Activated T-helper 1 cell treated with anti-CD3 and anti-CD28 coated beads, Interleukin-12 subunit alpha, Interleukin-12 subunit beta, Interleukin-2, Interleukin-4 antibody, amounts not matched to agents 30 ng/mL and 10 ng/mL and 1 ng/mL, durations not matched to agents 14 hours and 24 hours and 36 hours (primary cell): ENCODE data around the gene STK39. TPM values are rescaled to one million over a fixed set of nuclear protein-coding genes. Genes with fewer than 3 reads are reported as not detected.
"Not testable (repeated sequence)": the region's sequence is repeated elsewhere in the genome, so short reads cannot be mapped to it uniquely, and the experiment has no call there.

Experiments
- DNase-seq: peaks from one replicate; pipeline ENCODE4 v3.0.0; 2021; ENCODE audit warnings: low spot score
- H3K27ac Mint-ChIP-seq: one replicate; pipeline ENCODE4 v1.8.0; 2021; ENCODE audit warnings: mild to moderate bottlenecking, mixed read lengths
- H3K27me3 Mint-ChIP-seq: one replicate; pipeline ENCODE4 v1.8.0; 2022; ENCODE audit warnings: mild to moderate bottlenecking, moderate library complexity, mixed read lengths; ENCODE audit not compliant: insufficient read depth
- H3K36me3 Mint-ChIP-seq: one replicate; pipeline ENCODE4 v1.8.0; 2021; ENCODE audit warnings: low read depth, mixed read lengths
- H3K4me1 Mint-ChIP-seq: one replicate; pipeline ENCODE4 v1.8.0; 2021; ENCODE audit warnings: low read depth, mixed read lengths
- H3K4me3 Mint-ChIP-seq: one replicate; pipeline ENCODE4 v1.8.0; 2021; ENCODE audit warnings: mild to moderate bottlenecking, moderate library complexity, mixed read lengths
- H3K9me3 Mint-ChIP-seq: one replicate; pipeline ENCODE4 v1.8.0; 2021; ENCODE audit warnings: mixed read lengths
- intact Hi-C: fragments of 100-400 bp; cut with micrococcal nuclease; formaldehyde crosslinking; loops from one replicate; pipeline ENCODE4 v1.15.1; 2024
- total RNA-seq: library from RNA; stranded (reverse); gene quantifications from 2 replicates; pipeline ENCODE4 v1.2.3, GENCODE V29; 2022

Gene STK39
- total RNA-seq, 1 donor from 2014 or later: 32.6 TPM

DNA sequence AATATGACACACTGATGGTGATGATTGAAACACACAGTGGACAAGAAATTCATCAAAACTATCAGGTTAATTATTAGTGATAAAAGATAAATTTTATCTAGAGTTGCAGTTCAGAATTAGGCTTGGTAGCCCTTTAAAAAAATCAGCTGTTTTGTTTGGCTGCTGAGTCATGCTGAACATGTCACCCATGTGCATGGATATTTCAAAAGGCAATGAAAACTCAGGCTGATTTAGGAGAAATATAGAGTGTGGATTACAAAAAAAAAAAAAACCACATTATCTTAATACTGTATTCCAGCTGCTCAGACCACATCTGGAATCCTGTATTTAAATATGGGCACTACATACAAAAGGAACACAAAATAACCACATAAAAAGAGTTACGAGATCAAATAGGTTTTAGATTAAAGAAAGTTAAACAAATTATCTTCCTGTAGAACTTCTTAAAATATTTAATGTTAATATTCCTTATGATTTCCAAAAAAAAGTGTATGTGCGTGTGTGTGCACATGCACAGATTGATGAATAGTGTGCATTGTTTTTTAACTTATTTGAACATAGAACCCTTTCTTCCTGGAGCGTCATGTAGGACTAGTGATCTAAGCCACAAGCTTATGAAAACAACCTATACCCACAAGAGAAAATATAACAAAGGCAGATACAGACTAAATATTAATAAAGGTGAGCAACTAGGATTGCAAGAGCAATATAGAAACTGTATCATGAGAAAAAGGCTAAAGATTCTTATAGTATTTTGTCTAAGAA lies 186.2 kb downstream of the STK39 start:
- Mint-ChIP-seq H3K36me3 (peaks cover 19% of the 10 kb centered on the region), H3K4me1 (no peaks in the 10 kb centered on the region), H3K27me3 (no peaks in the 10 kb centered on the region), H3K9me3 (no peaks in the 10 kb centered on the region), H3K4me3 (no peak overlapping the region), H3K27ac (no peak overlapping the region)
- no peak for DNase-seq
- intact Hi-C loops: no loop called here

DNA sequence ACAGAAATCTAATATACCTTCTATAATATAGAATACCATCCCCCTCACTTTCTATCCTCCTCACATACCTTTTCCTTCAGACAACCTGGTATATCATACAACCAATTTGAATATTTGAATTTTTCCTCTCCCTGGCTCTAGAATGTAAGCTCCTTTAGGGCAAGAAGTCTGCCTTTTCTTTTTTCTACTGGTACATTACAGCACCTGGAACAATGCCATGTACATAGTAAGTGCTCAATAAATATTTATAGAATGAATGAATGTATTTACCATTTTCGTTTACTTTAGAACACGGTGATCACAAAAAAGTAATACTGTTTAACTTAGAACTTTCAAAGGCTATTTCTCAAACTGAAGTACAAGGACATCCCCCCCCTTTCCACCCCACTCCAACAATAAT lies 187.6 kb downstream of the STK39 start:
- DNase-seq: no peak
- no peaks in the 10 kb centered on the region for H3K9me3 Mint-ChIP-seq
- intact Hi-C loops: no loop called here
- peaks cover 3% of the 10 kb centered on the region for H3K4me1 Mint-ChIP-seq
- H3K27me3 Mint-ChIP-seq: no peaks in the 10 kb centered on the region
- no peak overlapping the region for H3K27ac Mint-ChIP-seq
- peaks cover 15% of the 10 kb centered on the region for H3K36me3 Mint-ChIP-seq
- no peak overlapping the region for H3K4me3 Mint-ChIP-seq

DNA sequence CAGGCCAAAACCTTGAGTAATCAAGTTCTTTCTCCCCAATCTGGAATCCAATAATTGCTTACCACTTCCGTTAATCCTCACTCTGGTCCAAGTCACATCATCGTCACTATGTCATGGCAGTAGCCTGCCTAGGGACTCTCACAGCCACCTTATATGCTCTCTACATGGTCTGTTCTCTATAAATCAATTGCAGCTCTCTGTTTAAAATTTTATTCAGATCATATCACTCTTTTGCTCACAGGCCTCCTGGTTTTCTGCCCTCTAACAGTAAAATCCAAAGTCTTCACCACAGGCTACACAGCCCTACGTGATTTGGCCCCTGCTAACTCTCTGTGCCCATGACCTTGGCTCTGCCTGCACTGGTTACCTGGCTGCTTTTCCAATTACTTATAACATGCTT lies 188.7 kb downstream of the STK39 start:
- Mint-ChIP-seq H3K27ac (no peak overlapping the region), H3K9me3 (no peaks in the 10 kb centered on the region), H3K4me3 (no peak overlapping the region), H3K36me3 (peaks cover 14% of the 10 kb centered on the region), H3K4me1 (peaks cover 7% of the 10 kb centered on the region), H3K27me3 (no peaks in the 10 kb centered on the region)
- no peak for DNase-seq
- intact Hi-C loops: no loop called here

DNA sequence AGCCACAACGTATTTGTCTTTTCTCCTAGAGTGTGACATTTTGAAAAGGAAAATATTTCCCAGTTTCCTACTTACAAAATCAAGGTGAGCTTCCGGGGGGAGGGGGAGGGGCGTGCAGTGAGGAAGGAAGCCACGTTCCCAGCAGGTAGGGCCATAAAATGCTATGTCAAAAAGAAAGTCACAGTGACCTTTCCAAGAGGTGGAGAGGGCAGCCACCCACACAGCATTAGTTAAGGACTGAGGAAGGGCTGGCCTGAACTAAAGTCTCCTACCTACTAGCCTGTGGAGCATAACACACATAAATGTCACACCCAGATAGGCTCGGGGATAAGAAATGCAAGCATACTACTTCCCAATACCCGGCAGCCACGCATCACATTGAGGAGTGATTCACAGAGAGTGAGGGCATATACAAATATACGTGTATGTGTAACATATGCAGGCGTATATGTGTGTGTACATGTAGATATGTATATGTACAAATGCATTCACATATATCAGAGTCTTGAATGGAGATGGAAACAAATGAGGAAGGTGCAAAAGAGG lies 191.1 kb downstream of the STK39 start:
- Mint-ChIP-seq H3K27me3 (no peaks in the 10 kb centered on the region), H3K4me1 (peaks cover 7% of the 10 kb centered on the region), H3K4me3 (no peak overlapping the region), H3K27ac (no peak overlapping the region), H3K9me3 (no peaks in the 10 kb centered on the region), H3K36me3 (peaks cover 6% of the 10 kb centered on the region)
- DNase-seq: no peak
- intact Hi-C loops: no loop called here

DNA sequence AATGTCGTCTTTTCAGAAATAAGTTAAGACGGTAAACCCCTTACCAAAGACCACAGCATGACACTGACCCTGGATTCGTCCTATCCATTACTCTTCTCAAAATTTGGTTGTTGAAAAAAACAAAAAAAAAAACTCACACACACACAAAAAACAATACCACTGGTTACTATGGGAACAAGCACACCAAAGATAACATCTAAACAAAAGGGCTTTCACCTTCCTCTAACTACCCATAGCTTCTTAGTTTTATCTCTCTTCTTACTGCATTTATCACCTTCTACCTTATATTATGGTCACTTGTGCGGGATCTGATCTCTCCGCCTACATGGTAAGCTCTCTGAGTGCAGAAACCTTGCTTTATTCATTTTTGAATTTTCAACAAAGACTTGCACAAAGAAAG lies 192.7 kb downstream of the STK39 start:
- Mint-ChIP-seq H3K4me3 (no peak overlapping the region), H3K27me3 (no peaks in the 10 kb centered on the region)

DNA sequence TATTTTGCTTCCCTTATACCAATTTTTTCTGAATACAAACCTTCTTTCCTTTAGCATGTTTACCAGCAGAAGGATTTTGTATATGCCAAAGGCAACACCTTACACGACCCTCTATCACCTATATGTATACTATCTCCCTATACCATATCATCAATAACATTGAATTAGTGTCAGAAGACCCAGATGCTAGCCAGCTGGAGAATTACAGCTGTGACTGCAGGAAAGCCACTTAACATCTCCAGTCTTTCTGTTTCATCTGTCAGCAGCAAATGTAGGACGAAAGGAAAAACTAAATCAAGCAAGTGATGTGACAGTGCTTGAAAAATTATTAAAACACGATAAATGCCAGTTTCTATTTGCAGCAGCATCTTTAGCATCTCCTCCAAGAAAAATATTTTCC lies 193.7 kb downstream of the STK39 start:
- peaks cover 3% of the 10 kb centered on the region for H3K36me3 Mint-ChIP-seq
- H3K9me3 Mint-ChIP-seq: no peaks in the 10 kb centered on the region
- H3K4me1 Mint-ChIP-seq: peaks cover 7% of the 10 kb centered on the region
- intact Hi-C loops: no loop called here
- no peak overlapping the region for H3K4me3 Mint-ChIP-seq
- no peak overlapping the region for H3K27ac Mint-ChIP-seq
- DNase-seq: no peak
- no peaks in the 10 kb centered on the region for H3K27me3 Mint-ChIP-seq

More for the DNA sequence above, 192.7 kb downstream of the STK39 start:
- Mint-ChIP-seq H3K9me3 (no peaks in the 10 kb centered on the region), H3K36me3 (peaks cover 4% of the 10 kb centered on the region), H3K4me1 (peaks cover 7% of the 10 kb centered on the region), H3K27ac (no peak overlapping the region)
- intact Hi-C loops: no loop called here
- no peak for DNase-seq

DNA sequence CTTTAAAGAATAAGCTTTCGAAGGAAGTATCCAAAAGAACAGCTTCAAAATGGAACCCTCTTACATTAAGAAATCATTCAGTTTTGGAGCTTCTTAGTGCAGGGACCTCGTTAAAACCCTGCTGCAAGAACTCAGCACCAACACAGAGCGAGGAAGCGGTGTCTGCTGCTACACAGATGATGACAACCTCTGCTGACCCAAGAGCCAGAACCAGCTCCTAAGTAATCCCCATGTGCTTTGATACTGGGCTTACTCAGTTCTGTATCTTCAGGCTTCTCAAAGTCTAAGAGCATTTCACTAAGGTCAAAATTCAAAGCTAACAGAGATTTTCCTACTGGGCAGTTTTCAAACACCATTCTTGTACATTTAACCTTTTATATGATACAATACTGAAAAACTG lies 194.6 kb downstream of the STK39 start:
- Mint-ChIP-seq H3K4me1 (peaks cover 7% of the 10 kb centered on the region), H3K4me3 (no peak overlapping the region), H3K36me3 (peaks cover 3% of the 10 kb centered on the region), H3K9me3 (no peaks in the 10 kb centered on the region), H3K27ac (no peak overlapping the region), H3K27me3 (no peaks in the 10 kb centered on the region)
- intact Hi-C loops: no loop called here
- no peak for DNase-seq

DNA sequence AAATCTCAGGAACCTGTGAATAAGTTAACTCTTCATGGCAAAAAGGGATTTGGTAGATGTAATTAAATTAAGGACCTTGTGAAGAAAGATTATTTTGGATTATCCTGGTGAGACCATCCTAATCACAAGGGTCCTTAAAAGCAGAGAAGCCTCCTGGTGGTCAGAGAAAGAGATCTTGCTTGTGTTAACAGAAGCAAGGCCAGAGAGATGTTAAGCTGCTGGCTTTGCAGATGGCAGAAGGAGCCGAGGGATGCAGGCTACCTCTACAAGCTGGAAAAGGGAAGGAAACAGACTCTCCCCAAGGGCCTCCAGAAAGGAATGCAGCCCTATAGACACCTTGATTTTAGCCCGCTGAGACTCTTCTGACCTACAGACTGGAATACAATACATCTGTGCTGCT lies 197.0 kb downstream of the STK39 start:
- DNase-seq: no peak
- Mint-ChIP-seq H3K27ac (no peak overlapping the region), H3K4me3 (no peak overlapping the region), H3K27me3 (no peaks in the 10 kb centered on the region), H3K36me3 (peaks cover 5% of the 10 kb centered on the region), H3K9me3 (no peaks in the 10 kb centered on the region), H3K4me1 (peaks cover 7% of the 10 kb centered on the region)
- intact Hi-C loops: no loop called here

DNA sequence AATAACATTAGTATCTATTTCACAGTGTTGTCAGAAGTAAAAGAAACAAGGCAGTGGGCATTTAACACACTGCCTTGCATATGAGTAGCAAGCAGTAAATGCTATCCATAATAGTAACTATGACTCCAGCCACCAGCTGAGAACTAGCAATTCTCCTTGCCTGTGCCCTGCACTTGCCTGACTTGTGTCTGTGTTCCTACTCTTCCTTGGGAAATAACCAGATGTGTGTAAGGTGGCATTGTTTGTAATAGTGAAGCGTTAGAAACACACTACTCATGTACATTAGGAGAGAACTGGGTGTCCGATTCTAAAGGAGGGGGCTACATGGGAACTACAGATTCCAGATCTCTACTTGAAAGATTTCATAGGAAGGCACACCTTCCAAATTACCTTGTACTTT lies 197.8 kb downstream of the STK39 start:
- intact Hi-C loops: no loop called here
- H3K27ac Mint-ChIP-seq: no peak overlapping the region

DNA sequence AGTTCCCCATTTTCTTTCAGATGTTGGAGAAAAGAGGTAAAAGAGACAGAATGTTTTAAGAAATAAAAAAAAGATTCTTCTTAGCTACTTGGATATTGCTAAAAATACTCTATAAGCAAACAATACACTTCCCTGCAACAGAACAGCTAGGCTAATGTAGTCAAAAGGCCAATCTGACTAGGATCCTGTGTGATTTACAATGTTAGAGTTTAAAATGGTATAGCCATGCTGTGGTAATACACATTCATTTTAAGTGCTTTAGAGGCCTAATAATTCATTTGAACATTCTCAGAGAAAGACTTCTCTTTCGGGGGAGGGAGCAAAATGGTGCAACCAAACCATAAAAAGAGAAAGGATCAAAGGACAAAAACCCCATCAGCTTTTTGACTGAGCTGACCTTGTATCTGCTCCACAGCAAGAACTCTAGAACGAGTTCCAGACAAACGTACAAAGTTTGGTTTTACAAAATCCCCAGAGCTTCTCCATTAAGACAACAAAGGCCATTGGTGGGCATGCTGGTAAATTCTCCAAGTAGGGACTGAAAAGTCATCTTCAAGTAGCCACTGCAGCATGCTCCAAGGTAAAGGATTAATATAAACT lies 200.2 kb downstream of the STK39 start:
- no peak for DNase-seq
- Mint-ChIP-seq H3K9me3 (no peaks in the 10 kb centered on the region), H3K36me3 (peaks cover 5% of the 10 kb centered on the region), H3K27ac (no peak overlapping the region), H3K27me3 (no peaks in the 10 kb centered on the region), H3K4me3 (no peak overlapping the region), H3K4me1 (peaks cover 3% of the 10 kb centered on the region)
- intact Hi-C loops: no loop called here

More for the DNA sequence above, 197.8 kb downstream of the STK39 start:
- H3K9me3 Mint-ChIP-seq: no peaks in the 10 kb centered on the region
- no peak for DNase-seq
- H3K4me1 Mint-ChIP-seq: peaks cover 3% of the 10 kb centered on the region
- H3K36me3 Mint-ChIP-seq: peaks cover 5% of the 10 kb centered on the region
- no peaks in the 10 kb centered on the region for H3K27me3 Mint-ChIP-seq
- no peak overlapping the region for H3K4me3 Mint-ChIP-seq

DNA sequence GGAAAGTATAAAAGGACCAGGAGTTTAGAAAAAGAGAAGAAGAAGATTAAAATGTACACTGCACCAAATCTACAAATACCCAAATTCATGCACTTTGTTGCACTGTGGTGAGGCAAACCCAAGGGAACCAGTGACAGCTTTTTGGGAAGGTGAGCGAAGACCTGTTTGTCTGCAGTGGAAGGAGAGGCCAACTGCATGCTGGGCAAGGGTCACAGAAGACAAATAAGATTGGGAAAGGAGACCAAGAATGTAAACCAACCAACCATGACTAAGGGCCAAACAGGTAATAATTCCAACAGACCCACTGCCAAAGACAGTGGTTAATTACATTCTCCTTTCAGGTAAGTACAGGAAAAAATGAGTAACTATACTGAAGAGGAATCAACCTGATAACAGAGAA lies 202.8 kb downstream of the STK39 start:
- DNase-seq: no peak
- peaks cover 7% of the 10 kb centered on the region for H3K4me1 Mint-ChIP-seq
- no peak overlapping the region for H3K27ac Mint-ChIP-seq
- H3K9me3 Mint-ChIP-seq: no peaks in the 10 kb centered on the region
- intact Hi-C loops: no loop called here
- peaks cover 2% of the 10 kb centered on the region for H3K36me3 Mint-ChIP-seq
- H3K27me3 Mint-ChIP-seq: no peaks in the 10 kb centered on the region
- H3K4me3 Mint-ChIP-seq: no peak overlapping the region

DNA sequence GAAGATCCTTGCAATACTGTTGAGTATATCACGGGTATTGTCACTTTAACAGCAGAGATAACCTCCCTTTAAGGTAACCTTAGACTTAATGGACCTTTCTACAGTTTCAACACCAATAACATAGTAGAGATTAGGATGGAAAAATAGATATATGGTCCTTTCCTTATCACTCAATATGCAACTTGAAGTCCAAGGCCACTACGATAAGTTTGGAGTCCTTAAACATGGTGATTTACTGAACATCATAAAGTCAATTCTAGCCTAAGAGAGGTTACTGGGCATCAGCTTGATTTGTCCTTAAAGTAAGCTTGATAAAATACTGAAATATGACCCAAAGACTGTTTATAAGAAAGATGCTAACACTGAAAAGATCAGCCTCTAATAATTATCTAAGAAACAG lies 203.2 kb downstream of the STK39 start:
- no peaks in the 10 kb centered on the region for H3K27me3 Mint-ChIP-seq
- no peak overlapping the region for H3K27ac Mint-ChIP-seq
- peaks cover 7% of the 10 kb centered on the region for H3K4me1 Mint-ChIP-seq

DNA sequence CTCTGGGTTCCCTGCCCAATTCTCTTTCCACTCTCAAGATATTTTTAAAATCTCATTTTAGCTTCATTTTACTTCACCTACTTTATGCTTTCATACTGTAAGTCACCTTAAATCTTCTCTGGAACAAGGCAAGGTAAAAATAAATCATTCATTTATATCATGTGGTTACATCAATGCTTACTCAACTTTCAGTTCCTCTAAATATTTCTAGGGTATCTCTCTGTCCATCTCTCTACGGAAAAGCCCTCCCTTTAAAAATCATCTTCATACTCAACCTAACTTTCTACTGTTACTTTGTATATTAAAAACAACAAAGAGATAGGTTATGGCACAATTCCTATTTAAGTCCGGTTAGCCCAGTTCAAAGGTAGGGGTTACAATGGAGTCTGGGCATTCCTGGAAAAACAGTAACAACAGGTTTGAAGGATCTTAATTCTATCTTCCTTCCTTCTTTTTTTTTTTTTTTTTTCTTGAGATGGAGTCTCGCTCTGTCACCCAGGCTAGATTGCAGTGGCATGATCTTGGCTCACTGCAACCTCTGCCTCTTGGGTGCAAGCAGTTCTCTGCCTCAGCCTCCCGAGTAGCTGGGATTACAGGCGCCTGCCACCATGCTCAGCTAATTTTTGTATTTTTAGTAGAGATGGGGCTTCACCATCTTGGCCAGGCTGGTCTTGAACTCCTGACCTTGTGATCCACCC lies 205.1 kb downstream of the STK39 start:
- intact Hi-C loops, H3K27me3 Mint-ChIP-seq, H3K4me3 Mint-ChIP-seq, H3K27ac Mint-ChIP-seq, H3K36me3 Mint-ChIP-seq, H3K9me3 Mint-ChIP-seq, DNase-seq, H3K4me1 Mint-ChIP-seq: not testable (repeated sequence)

More for the DNA sequence above, 203.2 kb downstream of the STK39 start:
- no peak overlapping the region for H3K4me3 Mint-ChIP-seq
- no peaks in the 10 kb centered on the region for H3K9me3 Mint-ChIP-seq
- intact Hi-C loops: no loop called here
- no peak for DNase-seq
- H3K36me3 Mint-ChIP-seq: peaks cover 2% of the 10 kb centered on the region
